DND-41 (cell line): ENCODE measurements around the gene DIRAS2.

Source experiments
- EZH2 ChIP-seq: IDR thresholded peaks from 3 replicates; pipeline ENCODE4 v1.6.1; 2012; ENCODE audit warnings: borderline replicate concordance, low read depth, mild to moderate bottlenecking, moderate library complexity, low read length, inconsistent platforms; ENCODE audit not compliant: severe bottlenecking
- TF ChIP-seq, protein P1 (sequence below): IDR thresholded peaks from 2 replicates; pipeline ENCODE4 v1.5.1; 2012; ENCODE audit warnings: borderline replicate concordance, low read length, moderate library complexity, mild to moderate bottlenecking; ENCODE audit not compliant: poor library complexity, severe bottlenecking; ENCODE audit errors: extremely low read depth

DNA sequence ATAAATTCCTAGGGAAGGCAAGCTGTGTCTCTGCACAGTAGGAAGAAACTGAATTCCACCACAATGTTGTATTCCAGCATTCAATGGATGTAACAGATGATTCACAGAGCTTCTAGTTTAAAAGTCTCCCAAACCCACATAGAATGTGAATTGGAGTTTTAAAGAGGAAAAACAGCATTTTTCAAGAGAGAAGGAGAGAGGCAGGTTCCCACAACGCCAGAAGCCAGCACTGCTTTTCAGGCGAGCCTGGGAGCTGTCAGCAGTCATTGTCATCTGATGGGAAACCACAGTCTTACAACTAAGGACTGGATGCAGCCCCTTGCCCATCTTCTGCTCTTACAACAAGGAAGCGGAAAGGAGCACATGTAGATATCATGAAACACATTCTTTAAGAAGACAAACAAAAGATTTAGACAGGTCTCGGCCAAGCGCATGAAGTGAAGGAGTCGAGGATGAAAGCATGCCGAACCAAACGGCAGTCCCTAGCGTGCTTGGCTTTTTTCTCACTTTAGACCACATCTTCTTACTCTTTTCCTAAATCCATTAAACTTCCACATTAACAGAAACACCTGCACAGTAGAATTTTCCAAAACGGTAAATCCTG, 638 bp downstream of the DIRAS2 start:
- TF ChIP-seq, protein P1, sequence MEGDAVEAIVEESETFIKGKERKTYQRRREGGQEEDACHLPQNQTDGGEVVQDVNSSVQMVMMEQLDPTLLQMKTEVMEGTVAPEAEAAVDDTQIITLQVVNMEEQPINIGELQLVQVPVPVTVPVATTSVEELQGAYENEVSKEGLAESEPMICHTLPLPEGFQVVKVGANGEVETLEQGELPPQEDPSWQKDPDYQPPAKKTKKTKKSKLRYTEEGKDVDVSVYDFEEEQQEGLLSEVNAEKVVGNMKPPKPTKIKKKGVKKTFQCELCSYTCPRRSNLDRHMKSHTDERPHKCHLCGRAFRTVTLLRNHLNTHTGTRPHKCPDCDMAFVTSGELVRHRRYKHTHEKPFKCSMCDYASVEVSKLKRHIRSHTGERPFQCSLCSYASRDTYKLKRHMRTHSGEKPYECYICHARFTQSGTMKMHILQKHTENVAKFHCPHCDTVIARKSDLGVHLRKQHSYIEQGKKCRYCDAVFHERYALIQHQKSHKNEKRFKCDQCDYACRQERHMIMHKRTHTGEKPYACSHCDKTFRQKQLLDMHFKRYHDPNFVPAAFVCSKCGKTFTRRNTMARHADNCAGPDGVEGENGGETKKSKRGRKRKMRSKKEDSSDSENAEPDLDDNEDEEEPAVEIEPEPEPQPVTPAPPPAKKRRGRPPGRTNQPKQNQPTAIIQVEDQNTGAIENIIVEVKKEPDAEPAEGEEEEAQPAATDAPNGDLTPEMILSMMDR = no peak
- no peak for TF ChIP-seq EZH2
